Measurements from ENCODE around the gene GNLY. TPM values are rescaled to one million over a fixed set of nuclear protein-coding genes. Genes with fewer than 3 reads are reported as not detected.

Gene GNLY
- polyA plus RNA-seq, 1 of the 3 experiments (the other 2 are of a cell fraction), result not detected

GRCh38 chr2:85668009-85668856 is 25.9 kb upstream of the GNLY start, which contains the start of gene SFTPB:
Gene SFTPB, minus strand, starts transcription at chr2:85668199. Its CDS starts 16 bp downstream, at chr2:85668183.
- Histone ChIP-seq H3K79me2 (ENCODE audit: insufficient read depth) (no peaks in the 10 kb centered on the region), H3K9me2 (no peaks in the 10 kb centered on the region), H4K20me1 (ENCODE audit: insufficient read depth) (no peaks in the 10 kb centered on the region), H3K27me3 (ENCODE audit: insufficient read depth) (no peaks in the 10 kb centered on the region), H3K4me3 (ENCODE audit: low read depth in 2 of 2, low read length in 1 of 2) (no peak within 1 kb of the TSS), H3F3A (replicated peaks; ENCODE audit: insufficient read depth) (no peaks in the 10 kb centered on the region), H3K27ac (ENCODE audit: low read depth in 2 of 2, low read length in 1 of 2) (peak within 1 kb of the TSS in 1 of 2 experiments; percentile 14; a peak in 1 of 4 replicates), H2AFZ (ENCODE audit: low read depth) (no peak within 1 kb of the TSS), H3K9me3 (no peaks in the 10 kb centered on the region), H3K4me2 (no peak within 1 kb of the TSS; the same call in 1 of the 2 replicates), H3K9ac (no peak within 1 kb of the TSS), H3K36me3 (replicated peaks in 1 of 2; ENCODE audit: control insufficient read depth in 1 of 2, insufficient read depth in 2 of 2, low read length in 1 of 2) (no peaks in the 10 kb centered on the region), H3K4me1 (ENCODE audit: control insufficient read depth in 1 of 2, insufficient read depth in 2 of 2, low read depth in 1 of 2, low read length in 1 of 2) (peaks cover 0 to 11% of the 10 kb centered on the region in 2 experiments; a peak in 1 of 4 replicates)
- CTCF ChIA-PET, result interaction anchor here (1.0 to 3.0 kb wide), 6 partner anchors 11 to 146 kb away, joined by 4 to 11 read pairs (median 5); no protein-coding TSS in a partner anchor
- POLR2A ChIA-PET, result no interaction called here
- no peak for DNase-seq
- TF ChIP-seq FOSL2 (IDR thresholded peaks at IDR 0.05; ENCODE audit: borderline replicate concordance, low read depth) (no peak), TCF12 (IDR thresholded peaks at IDR 0.05) (peak; percentile 82)
- WGBS (ENCODE audit: low lambda C conversion rate), result 47% methylated on average over 2 of the region's 5 CpGs

GRCh38 chr2:85668857-85669142 is 25.4 kb upstream of the GNLY start:
- ChIA-PET POLR2A (no interaction called here), CTCF (interaction anchor here (1.0 to 3.0 kb wide), 4 partner anchors 11 to 38 kb away, joined by 4 to 11 read pairs (median 6); no protein-coding TSS in a partner anchor)
- Histone ChIP-seq H3K36me3 (replicated peaks in 1 of 2; ENCODE audit: control insufficient read depth in 1 of 2, insufficient read depth in 2 of 2, low read length in 1 of 2) (no peaks in the 10 kb centered on the region), H4K20me1 (ENCODE audit: insufficient read depth) (no peaks in the 10 kb centered on the region), H3K9me2 (no peaks in the 10 kb centered on the region), H3K27me3 (ENCODE audit: insufficient read depth) (no peaks in the 10 kb centered on the region), H2AFZ (ENCODE audit: low read depth) (no peak overlapping the region), H3K9ac (no peak overlapping the region), H3K9me3 (no peaks in the 10 kb centered on the region), H3K4me3 (ENCODE audit: low read depth in 2 of 2, low read length in 1 of 2) (no peak overlapping the region), H3F3A (replicated peaks; ENCODE audit: insufficient read depth) (no peaks in the 10 kb centered on the region), H3K4me2 (no peak overlapping the region; the same call in 1 of the 2 replicates), H3K79me2 (ENCODE audit: insufficient read depth) (no peaks in the 10 kb centered on the region), H3K27ac (ENCODE audit: low read depth in 2 of 2, low read length in 1 of 2) (peak overlapping the region in 1 of 2 experiments; percentile 14; a peak in 1 of 4 replicates), H3K4me1 (ENCODE audit: control insufficient read depth in 1 of 2, insufficient read depth in 2 of 2, low read depth in 1 of 2, low read length in 1 of 2) (peaks cover 0 to 11% of the 10 kb centered on the region in 2 experiments; a peak in 1 of 4 replicates)
- no peak for DNase-seq
- 55% methylated on average over 3 of the region's 3 CpGs for WGBS (ENCODE audit: low lambda C conversion rate)
- TF ChIP-seq FOXJ3 (CRISPR knock-in tag; IDR thresholded peaks at IDR 0.05), result no peak
- TF ChIP-seq TEAD4 (IDR thresholded peaks at IDR 0.05; ENCODE audit: borderline replicate concordance, insufficient read depth), result no peak
- TF ChIP-seq MXI1 (IDR thresholded peaks at IDR 0.05; ENCODE audit: low read depth, low read length), result no peak
- TF ChIP-seq EP300 (IDR thresholded peaks at IDR 0.05; ENCODE audit: borderline replicate concordance in 1 of 2, low read depth in 1 of 2, low read length in 1 of 2), result no peak
- no peak for TF ChIP-seq TAF1 (IDR thresholded peaks at IDR 0.05; ENCODE audit: borderline replicate concordance, low read depth, low read length)
- no peak for TF ChIP-seq EZH2phosphoT487 (IDR thresholded peaks at IDR 0.05; ENCODE audit: borderline replicate concordance, low read depth)
- TF ChIP-seq CTCF (IDR thresholded peaks at IDR 0.05), result no peak
- TF ChIP-seq MEF2A (IDR thresholded peaks at IDR 0.05; ENCODE audit: borderline replicate concordance, low read depth), result no peak
- TF ChIP-seq REST (IDR thresholded peaks at IDR 0.05; ENCODE audit: low read depth, low read length), result no peak
- TF ChIP-seq PBX3 (IDR thresholded peaks at IDR 0.05), result no peak
- no peak for TF ChIP-seq USF2 (IDR thresholded peaks at IDR 0.05; ENCODE audit: borderline replicate concordance, low read depth, low read length)
- no peak for TF ChIP-seq RFX5 (IDR thresholded peaks at IDR 0.05; ENCODE audit: low read length)
- no peak for TF ChIP-seq RAD21 (IDR thresholded peaks at IDR 0.05; ENCODE audit: low read length)
- TF ChIP-seq JUND (IDR thresholded peaks at IDR 0.05), result no peak
- TF ChIP-seq RXRA (IDR thresholded peaks at IDR 0.05; ENCODE audit: borderline replicate concordance, low read depth), result no peak
- no peak for TF ChIP-seq GATA2 (CRISPR knock-in tag; IDR thresholded peaks at IDR 0.05)
- no peak for TF ChIP-seq SIN3A (IDR thresholded peaks at IDR 0.05; ENCODE audit: borderline replicate concordance, low read depth, low read length)
- TF ChIP-seq ELF1 (IDR thresholded peaks at IDR 0.05), result no peak
